ENCODE results near the gene KRTAP29-1.
"Not testable (repeated sequence)": the region's sequence is repeated elsewhere in the genome, so short reads cannot be mapped to it uniquely, and the experiment has no call there.

Gene KRTAP29-1

GRCh38 chr17:41275648-41276190 is 26.9 kb downstream of the KRTAP29-1 start, which contains the start of gene KRTAP9-7:
Gene KRTAP9-7 (plus strand): TSS chr17:41275698. CDS start chr17:41275698, 0 bp downstream.
- not testable (repeated sequence) for TF ChIP-seq REST (IDR thresholded peaks at IDR 0.05; ENCODE audit: insufficient read depth in 1 of 2, low read depth in 2 of 2, low read length in 2 of 2); POLR2AphosphoS5 (IDR thresholded peaks at IDR 0.05; ENCODE audit: low read depth, low read length); SIN3A (IDR thresholded peaks at IDR 0.05; ENCODE audit: borderline replicate concordance, insufficient read depth, low read length)

GRCh38 chr17:41271858-41272257 is 30.8 kb downstream of the KRTAP29-1 start:
- TF ChIP-seq SIN3A (IDR thresholded peaks at IDR 0.05; ENCODE audit: borderline replicate concordance, insufficient read depth, low read length) (no peak), TAF1 (IDR thresholded peaks at IDR 0.05; ENCODE audit: borderline replicate concordance, insufficient read depth, low read length) (no peak), REST (IDR thresholded peaks at IDR 0.05; ENCODE audit: insufficient read depth in 1 of 2, low read depth in 2 of 2, low read length in 2 of 2) (no peak), FOXP2 (optimal IDR thresholded peaks at IDR 0.05; ENCODE audit: borderline replicate concordance, extremely low read depth, extremely low read length, insufficient read depth) (no peak), POLR2AphosphoS5 (IDR thresholded peaks at IDR 0.05; ENCODE audit: low read depth, low read length) (no peak)

- no peak for TF ChIP-seq SIN3A (IDR thresholded peaks at IDR 0.05; ENCODE audit: borderline replicate concordance, insufficient read depth, low read length)
- TF ChIP-seq FOXP2 (optimal IDR thresholded peaks at IDR 0.05; ENCODE audit: borderline replicate concordance, extremely low read depth, extremely low read length, insufficient read depth), result no peak
- no peak for TF ChIP-seq TAF1 (IDR thresholded peaks at IDR 0.05; ENCODE audit: borderline replicate concordance, insufficient read depth, low read length)
- TF ChIP-seq POLR2AphosphoS5 (IDR thresholded peaks at IDR 0.05; ENCODE audit: low read depth, low read length), result no peak
These were observed 34.9 kb downstream of the KRTAP29-1 start for GRCh38 chr17:41267711-41268110.

- no peak for TF ChIP-seq TAF1 (IDR thresholded peaks at IDR 0.05; ENCODE audit: borderline replicate concordance, insufficient read depth, low read length)
- TF ChIP-seq REST (IDR thresholded peaks at IDR 0.05; ENCODE audit: insufficient read depth in 1 of 2, low read depth in 2 of 2, low read length in 2 of 2), result no peak
These were observed 37.6 kb downstream of the KRTAP29-1 start, which contains the start of gene KRTAP9-6 for GRCh38 chr17:41265078-41265477. Gene KRTAP9-6 (plus strand): TSS chr17:41265378. CDS start chr17:41265378, 0 bp downstream.

GRCh38 chr17:41264599-41264998 is 38.1 kb downstream of the KRTAP29-1 start:
- TF ChIP-seq TAF1 (IDR thresholded peaks at IDR 0.05; ENCODE audit: borderline replicate concordance, insufficient read depth, low read length) (no peak), REST (IDR thresholded peaks at IDR 0.05; ENCODE audit: insufficient read depth in 1 of 2, low read depth in 2 of 2, low read length in 2 of 2) (no peak), SIN3A (IDR thresholded peaks at IDR 0.05; ENCODE audit: borderline replicate concordance, insufficient read depth, low read length) (no peak), FOXP2 (optimal IDR thresholded peaks at IDR 0.05; ENCODE audit: borderline replicate concordance, extremely low read depth, extremely low read length, insufficient read depth) (no peak), POLR2AphosphoS5 (IDR thresholded peaks at IDR 0.05; ENCODE audit: low read depth, low read length) (no peak)
